ENCODE results near the gene WDR75.

Gene WDR75

DNA sequence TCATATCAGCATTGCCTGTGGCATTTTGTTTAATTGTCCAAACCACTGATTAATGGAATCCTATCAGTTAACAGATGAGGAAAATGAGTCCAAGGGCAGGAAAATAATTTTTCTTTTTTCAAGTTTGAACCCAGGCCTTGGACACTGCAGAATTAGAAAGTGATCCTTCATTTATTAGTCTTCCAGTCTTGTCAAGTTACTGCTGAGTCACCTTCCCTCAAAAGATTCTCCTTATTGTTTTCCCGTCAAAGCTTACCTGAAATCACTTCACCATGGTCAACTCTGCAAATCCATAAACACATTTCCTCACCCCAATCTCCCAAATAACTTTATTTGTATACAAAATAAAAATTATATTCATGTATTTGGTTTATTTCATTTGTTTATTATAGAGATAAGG is 57.9 kb downstream of the WDR75 start:
- no peak for DNase-seq (ENCODE audit: low read depth in 2 of 2)

DNA sequence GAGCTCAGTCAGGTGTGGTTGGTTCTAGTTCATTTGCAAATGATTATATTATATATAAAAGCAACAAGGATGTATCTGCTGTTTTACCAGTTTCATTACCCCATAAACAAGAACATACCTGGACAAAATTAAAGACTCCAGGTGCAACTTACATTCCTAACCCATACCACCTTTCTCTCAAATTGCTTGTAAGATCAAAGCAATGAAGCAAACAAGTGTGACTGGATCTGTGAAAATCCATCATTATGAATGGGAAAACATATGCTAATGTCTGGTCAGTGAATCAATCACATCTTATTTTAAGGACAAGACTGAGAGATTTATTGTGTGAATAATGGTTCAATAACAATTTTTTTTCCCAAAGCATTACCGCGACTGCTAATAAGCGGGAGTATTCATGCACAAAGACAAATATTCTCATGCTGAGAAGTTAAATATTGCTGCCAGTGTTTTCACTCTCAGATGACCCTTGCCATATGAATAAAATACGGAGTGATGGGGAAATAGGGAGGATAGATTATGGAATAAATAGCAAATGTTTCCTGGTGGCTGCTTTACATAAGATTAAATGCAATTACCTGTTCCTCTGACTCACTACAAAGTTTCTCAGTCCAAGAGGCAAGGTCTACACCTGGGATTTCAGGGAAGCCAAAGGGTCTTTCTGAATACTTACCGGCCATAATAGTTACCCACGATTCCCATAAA is 59.3 kb downstream of the WDR75 start:
- DNase-seq (ENCODE audit: low read depth in 2 of 2): no peak

GRCh38 chr2:189501487-189501886 is 60.2 kb downstream of the WDR75 start:
- no peak for DNase-seq (ENCODE audit: low read depth in 2 of 2)

- no peak for DNase-seq (ENCODE audit: low read depth in 2 of 2)
Observed at GRCh38 chr2:189502714-189503113, 61.4 kb downstream of the WDR75 start.

DNA sequence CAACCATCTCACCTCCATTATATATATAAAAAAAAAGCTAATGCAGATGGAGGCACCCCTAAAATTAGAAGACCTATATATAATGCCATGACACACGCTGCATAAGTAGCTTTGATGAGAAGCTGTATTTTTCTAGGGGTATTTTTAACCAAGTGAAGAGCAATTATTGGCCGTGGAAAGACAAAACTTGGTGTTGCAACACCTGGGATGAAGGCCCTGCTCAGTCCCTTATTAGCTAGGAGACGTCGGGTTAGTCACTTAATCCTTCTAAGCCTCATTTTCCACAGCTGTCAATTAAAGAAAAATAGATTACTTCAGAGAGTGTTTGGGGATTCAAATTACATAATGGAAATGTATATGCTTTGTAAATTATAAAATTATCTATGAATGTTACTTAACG is 63.0 kb downstream of the WDR75 start:
- DNase-seq (ENCODE audit: low read depth in 2 of 2): no peak

DNA sequence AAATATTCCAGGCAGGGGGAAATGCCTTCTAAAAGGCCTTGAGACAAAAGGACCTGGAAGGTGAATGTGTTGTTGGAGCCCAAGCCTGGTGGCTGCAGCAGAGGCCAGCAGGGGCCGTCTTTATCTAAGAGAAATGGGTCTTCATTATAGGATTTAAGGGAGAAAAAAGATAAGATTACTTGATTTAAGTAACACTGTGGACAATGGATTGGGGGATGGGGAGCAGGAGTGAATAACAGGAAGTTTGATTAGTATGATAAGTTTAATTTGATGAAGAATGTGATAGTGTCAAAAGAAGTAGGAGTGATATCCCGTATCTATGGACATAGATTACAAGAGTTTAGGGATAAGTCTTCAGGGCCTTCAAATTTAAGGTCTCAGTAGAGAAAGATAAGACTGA is 64.2 kb downstream of the WDR75 start:
- DNase-seq (ENCODE audit: low read depth in 2 of 2): no peak

- no peak for DNase-seq (ENCODE audit: low read depth in 2 of 2)
Observed at GRCh38 chr2:189506514-189506976, 65.3 kb downstream of the WDR75 start.

DNA sequence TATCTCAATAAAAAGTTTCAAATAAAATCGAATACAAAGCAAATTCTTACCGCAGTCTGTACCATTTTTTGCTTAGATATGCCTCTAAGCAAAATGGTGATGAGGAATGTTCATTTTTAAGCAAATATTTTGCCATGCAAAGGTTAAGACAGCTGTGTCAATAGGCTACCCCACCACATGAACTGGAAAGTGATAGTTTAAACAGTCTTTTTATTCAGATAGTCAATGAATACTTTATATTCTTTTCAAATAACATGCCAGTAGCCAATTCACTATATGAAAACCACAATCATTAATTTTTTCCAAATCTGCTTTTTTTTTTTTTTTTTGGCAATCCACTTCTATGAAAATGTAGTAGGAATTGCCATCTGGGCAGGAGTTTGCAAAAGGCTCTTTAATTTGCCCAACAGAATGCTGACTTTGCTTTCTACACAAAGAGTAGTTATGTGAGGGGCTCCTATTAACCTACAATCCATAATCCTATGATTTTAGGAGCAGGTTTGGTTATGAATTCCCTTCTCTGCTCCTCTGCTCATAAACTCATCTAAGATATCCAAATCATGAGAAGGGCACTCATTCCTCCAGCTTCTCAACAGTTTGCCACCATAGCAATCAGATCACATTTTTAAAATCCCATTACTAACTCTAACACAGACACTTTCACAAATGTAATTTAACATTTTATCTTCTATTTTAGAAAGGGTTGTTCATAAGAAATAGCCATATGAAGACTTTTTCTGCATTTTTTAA is 70.1 kb downstream of the WDR75 start:
- DNase-seq (ENCODE audit: low read depth in 2 of 2): no peak

GRCh38 chr2:189511960-189512319 is 70.7 kb downstream of the WDR75 start:
- no peak for DNase-seq (ENCODE audit: low read depth in 2 of 2)

DNA sequence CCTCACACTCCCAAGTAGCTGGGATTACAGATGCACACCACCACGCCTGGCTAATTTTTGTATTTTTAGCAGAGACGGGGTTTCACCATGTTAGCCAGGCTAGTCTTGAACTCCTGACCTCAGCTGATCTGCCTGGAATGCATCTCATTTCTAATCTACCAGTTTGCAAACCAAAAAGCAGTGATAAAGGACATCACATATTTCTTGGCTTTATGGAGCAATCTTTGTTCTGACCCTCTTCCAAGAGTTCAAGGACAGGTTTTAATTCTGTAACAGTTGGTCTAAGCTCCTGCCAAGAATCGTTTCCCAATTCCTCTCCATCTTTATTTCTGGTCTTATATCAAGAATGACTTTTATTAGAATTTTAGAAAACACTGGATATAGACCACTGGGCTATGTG is 71.6 kb downstream of the WDR75 start:
- DNase-seq (ENCODE audit: low read depth in 2 of 2): no peak

DNA sequence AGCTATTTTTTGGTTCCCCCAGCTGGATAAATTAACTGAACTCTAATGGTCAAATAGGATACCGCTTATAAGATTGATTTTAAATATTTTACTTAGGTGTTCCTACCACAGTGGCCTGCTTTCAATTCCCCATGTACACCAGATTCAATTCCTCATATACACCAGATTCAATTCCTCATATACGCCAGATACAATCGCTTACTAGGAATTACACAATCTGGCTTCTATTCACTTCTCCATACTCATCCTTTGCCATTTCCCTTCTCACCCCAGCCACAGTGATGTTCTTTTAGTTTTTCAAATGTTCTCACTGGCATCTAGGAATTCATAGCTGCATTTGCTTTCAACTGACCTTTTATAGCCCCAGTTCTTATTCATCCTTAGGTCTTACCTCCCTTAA is 72.8 kb downstream of the WDR75 start:
- no peak for DNase-seq (ENCODE audit: low read depth in 2 of 2)

- no peak for DNase-seq (ENCODE audit: low read depth in 2 of 2)
Observed at GRCh38 chr2:189515264-189515663, 74.0 kb downstream of the WDR75 start.

GRCh38 chr2:189516546-189516945 is 75.3 kb downstream of the WDR75 start:
- DNase-seq (ENCODE audit: low read depth in 2 of 2): no peak

DNA sequence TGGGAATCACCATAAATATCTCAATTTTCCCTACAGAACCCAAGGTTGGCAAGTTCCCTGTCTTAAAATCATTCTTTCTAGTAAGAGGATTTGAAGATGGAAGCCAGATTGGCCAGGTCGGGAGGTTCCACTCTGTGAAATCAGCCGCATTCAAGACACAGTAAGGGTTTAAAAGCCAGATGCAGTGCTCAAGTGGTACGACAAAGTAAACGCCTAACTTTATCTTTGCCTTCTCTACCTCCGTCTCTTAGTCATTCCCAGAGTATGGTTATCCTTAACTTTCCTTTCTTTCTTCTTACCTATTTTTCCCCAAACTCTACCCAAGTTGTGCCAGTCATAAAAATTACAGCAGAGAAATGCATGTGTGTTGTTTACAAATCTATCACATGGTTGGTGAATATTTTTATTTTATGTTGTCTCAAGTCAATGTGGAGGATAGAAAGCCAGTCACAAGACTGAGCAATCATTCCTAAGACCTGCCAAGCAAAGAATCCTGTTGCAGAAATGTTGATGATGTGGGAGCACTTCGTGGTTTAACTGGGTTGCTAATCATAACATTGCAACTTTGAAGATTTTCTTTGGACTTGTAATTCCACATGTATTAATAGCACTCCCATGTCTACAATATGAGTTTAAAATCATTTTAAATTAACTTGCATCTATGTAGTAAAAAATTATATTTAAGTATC is 76.7 kb downstream of the WDR75 start:
- no peak for DNase-seq (ENCODE audit: low read depth in 2 of 2)

- no peak for DNase-seq (ENCODE audit: low read depth in 2 of 2)
Observed at GRCh38 chr2:189519631-189520387, 78.5 kb downstream of the WDR75 start.

DNA sequence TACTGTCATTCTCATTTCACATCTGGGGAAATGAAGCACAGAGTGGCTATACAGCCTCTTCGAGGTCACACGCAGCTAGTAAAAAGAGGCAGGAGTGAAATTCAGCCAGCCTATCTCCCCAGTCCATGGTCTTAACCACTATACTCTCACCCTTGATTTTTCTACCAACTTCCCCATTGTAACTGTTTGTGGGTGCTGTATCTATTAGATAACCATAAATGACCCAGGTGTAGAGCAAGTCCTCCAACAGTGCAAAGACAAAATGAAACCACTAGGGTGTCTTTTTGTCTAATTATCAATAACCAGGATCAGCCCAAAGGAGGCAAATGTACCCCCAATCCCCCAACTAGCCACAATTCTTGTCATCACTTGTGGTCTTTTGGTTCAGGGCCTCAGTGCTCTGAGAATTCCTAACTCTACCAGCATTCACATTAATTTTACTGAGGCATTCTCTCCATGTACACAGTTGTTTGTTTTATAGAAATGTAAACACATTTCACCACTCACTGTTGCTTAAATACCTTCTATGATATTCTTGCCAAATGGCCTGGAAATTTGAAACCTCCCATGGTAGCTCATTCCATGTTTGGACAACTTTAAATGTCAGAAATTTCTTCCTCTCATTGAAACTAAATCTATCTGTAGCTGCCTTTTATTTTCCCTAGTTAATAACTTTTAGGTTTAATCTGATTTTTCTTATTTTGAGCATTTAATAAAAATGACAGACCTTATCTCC is 80.6 kb downstream of the WDR75 start:
- no peak for DNase-seq (ENCODE audit: low read depth in 2 of 2)

GRCh38 chr2:189522435-189523151 is 81.3 kb downstream of the WDR75 start:
- DNase-seq (ENCODE audit: low read depth in 2 of 2): no peak

DNA sequence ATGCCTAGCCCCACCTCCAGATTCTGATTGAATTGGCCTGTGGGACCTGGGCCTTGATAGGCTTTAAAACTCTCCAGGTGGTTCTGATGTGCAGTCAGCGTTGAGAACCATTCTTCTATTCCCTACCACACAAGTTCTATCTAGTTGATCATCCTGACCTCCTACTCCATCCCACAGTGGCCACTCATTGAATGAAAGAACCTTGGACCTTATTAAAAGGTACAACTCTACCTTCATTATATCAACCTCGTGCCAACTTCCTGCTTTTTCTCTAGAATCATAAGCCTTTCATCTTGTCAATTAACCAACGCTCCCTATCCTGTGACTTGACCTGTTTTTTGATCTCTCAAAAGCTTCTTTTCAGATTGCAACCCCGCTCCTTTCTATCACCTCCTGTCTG is 83.5 kb downstream of the WDR75 start:
- DNase-seq (ENCODE audit: low read depth in 2 of 2): no peak
